ENCODE data around the gene CFAP299.
A peak's percentile ranks its signal among the peaks of the same experiment; 100 is the strongest.
"Not testable (repeated sequence)": the region's sequence is repeated elsewhere in the genome, so short reads cannot be mapped to it uniquely, and the experiment has no call there.

The CFAP299 gene

DNA sequence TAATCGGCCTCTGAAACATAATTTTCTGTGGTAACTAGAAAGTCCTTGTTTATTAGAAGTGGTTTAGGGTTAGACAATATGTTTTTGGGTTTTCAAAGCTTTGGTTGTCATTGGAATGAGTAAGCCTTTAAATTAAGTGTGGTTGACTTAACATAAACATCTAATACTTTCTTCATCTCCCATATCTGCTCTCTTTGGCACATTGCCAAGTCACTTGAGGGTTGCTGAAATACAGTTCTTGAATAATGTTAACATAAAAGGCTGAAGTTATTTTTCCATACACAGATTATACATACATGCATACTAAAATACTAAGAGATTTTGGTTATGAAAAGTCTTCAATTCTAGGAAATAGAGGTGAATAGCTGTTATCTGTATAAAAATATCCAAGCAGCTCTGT is 453.3 kb downstream of the CFAP299 start:
- no peak overlapping the region for H2BK5ac ChIP-seq (ENCODE audit: low read depth, low read length, poor library complexity)

GRCh38 chr4:80790152-80790551 is 454.6 kb downstream of the CFAP299 start:
- H2BK120ac ChIP-seq (ENCODE audit: insufficient read depth, low read length, poor library complexity) = no peak overlapping the region
- H3K9ac ChIP-seq (ENCODE audit: low read length) = no peak overlapping the region
- no peak overlapping the region for H2AFZ ChIP-seq (ENCODE audit: insufficient read depth, low read length, poor library complexity)
- H3K23ac ChIP-seq (ENCODE audit: low read length) = no peak overlapping the region
- H3K27me3 ChIP-seq (ENCODE audit: insufficient read depth, low read length) = no peaks in the 10 kb centered on the region
- H3K4me2 ChIP-seq (ENCODE audit: low read length) = no peak overlapping the region
- no peak overlapping the region for H3K27ac ChIP-seq (ENCODE audit: low read depth, low read length)
- no peak overlapping the region for H3K4ac ChIP-seq (ENCODE audit: low read depth, low read length)
- no peak overlapping the region for H4K8ac ChIP-seq (ENCODE audit: low read depth, low read length)
- H3K4me1 ChIP-seq (ENCODE audit: control insufficient read depth in 1 of 2, insufficient read depth in 2 of 2, low read length in 2 of 2) = no peaks in the 10 kb centered on the region
- H2BK12ac ChIP-seq (ENCODE audit: low read length) = no peak overlapping the region
- H3K14ac ChIP-seq (ENCODE audit: low read length) = no peak overlapping the region
- no peak overlapping the region for H4K91ac ChIP-seq (ENCODE audit: low read depth, low read length)
- H3K18ac ChIP-seq (ENCODE audit: low read length) = no peak overlapping the region
- no CpG with 5 or more reads among the region's 3 CpGs for WGBS (ENCODE audit: extremely low coverage, insufficient coverage, insufficient read length)
- no peaks in the 10 kb centered on the region for H3K79me1 ChIP-seq (ENCODE audit: low read length)
- no peaks in the 10 kb centered on the region for H3K36me3 ChIP-seq (ENCODE audit: control insufficient read depth in 1 of 2, insufficient read depth in 2 of 2, low read length in 2 of 2)
- H3K79me2 ChIP-seq (ENCODE audit: control insufficient read depth, insufficient read depth, low read length, poor library complexity) = no peaks in the 10 kb centered on the region
- H3K9me3 ChIP-seq (ENCODE audit: insufficient read depth, low read depth, low read length) = peaks cover 1% of the 10 kb centered on the region
- no peak overlapping the region for H2AK5ac ChIP-seq (ENCODE audit: low read length)
- no peak overlapping the region for H4K12ac ChIP-seq (ENCODE audit: low read depth, low read length)
- DNase-seq = no peak
- no peak overlapping the region for H2BK5ac ChIP-seq (ENCODE audit: low read depth, low read length, poor library complexity)
- no peak overlapping the region for H3K4me3 ChIP-seq (ENCODE audit: low read depth, low read length)

More for the DNA sequence above, 453.3 kb downstream of the CFAP299 start:
- Histone ChIP-seq H4K91ac (ENCODE audit: low read depth, low read length) (no peak overlapping the region), H3K4me3 (ENCODE audit: low read depth, low read length) (no peak overlapping the region), H3K9me3 (ENCODE audit: insufficient read depth, low read depth, low read length) (no peaks in the 10 kb centered on the region), H3K4me1 (ENCODE audit: control insufficient read depth in 1 of 2, insufficient read depth in 2 of 2, low read length in 2 of 2) (no peaks in the 10 kb centered on the region), H2BK12ac (ENCODE audit: low read length) (no peak overlapping the region), H3K79me2 (ENCODE audit: control insufficient read depth, insufficient read depth, low read length, poor library complexity) (no peaks in the 10 kb centered on the region), H4K12ac (ENCODE audit: low read depth, low read length) (no peak overlapping the region), H3K14ac (ENCODE audit: low read length) (no peak overlapping the region), H3K4me2 (ENCODE audit: low read length) (no peak overlapping the region), H3K18ac (ENCODE audit: low read length) (no peak overlapping the region), H3K36me3 (ENCODE audit: control insufficient read depth in 1 of 2, insufficient read depth in 2 of 2, low read length in 2 of 2) (no peaks in the 10 kb centered on the region), H4K8ac (ENCODE audit: low read depth, low read length) (no peak overlapping the region), H3K79me1 (ENCODE audit: low read length) (no peaks in the 10 kb centered on the region), H2AFZ (ENCODE audit: insufficient read depth, low read length, poor library complexity) (no peak overlapping the region), H3K27ac (ENCODE audit: low read depth, low read length) (no peak overlapping the region), H3K27me3 (ENCODE audit: insufficient read depth, low read length) (no peaks in the 10 kb centered on the region), H3K4ac (ENCODE audit: low read depth, low read length) (no peak overlapping the region), H3K23ac (ENCODE audit: low read length) (no peak overlapping the region), H2BK120ac (ENCODE audit: insufficient read depth, low read length, poor library complexity) (no peak overlapping the region), H3K9ac (ENCODE audit: low read length) (no peak overlapping the region), H2AK5ac (ENCODE audit: low read length) (no peak overlapping the region)
- no peak for DNase-seq
- WGBS (ENCODE audit: extremely low coverage, insufficient coverage, insufficient read length) = no CpG with 5 or more reads among the region's 1 CpG

GRCh38 chr4:80793660-80794059 is 458.1 kb downstream of the CFAP299 start:
- not testable (repeated sequence) for H3K14ac ChIP-seq (ENCODE audit: low read length); H3K79me1 ChIP-seq (ENCODE audit: low read length); H3K23ac ChIP-seq (ENCODE audit: low read length); H3K36me3 ChIP-seq (ENCODE audit: control insufficient read depth in 1 of 2, insufficient read depth in 2 of 2, low read length in 2 of 2); H3K79me2 ChIP-seq (ENCODE audit: control insufficient read depth, insufficient read depth, low read length, poor library complexity); H3K9ac ChIP-seq (ENCODE audit: low read length); H3K4me2 ChIP-seq (ENCODE audit: low read length); H4K8ac ChIP-seq (ENCODE audit: low read depth, low read length); H2AK5ac ChIP-seq (ENCODE audit: low read length); H3K4me1 ChIP-seq (ENCODE audit: control insufficient read depth in 1 of 2, insufficient read depth in 2 of 2, low read length in 2 of 2); H3K4me3 ChIP-seq (ENCODE audit: low read depth, low read length); H3K18ac ChIP-seq (ENCODE audit: low read length); H2BK5ac ChIP-seq (ENCODE audit: low read depth, low read length, poor library complexity); H3K27ac ChIP-seq (ENCODE audit: low read depth, low read length); H2AFZ ChIP-seq (ENCODE audit: insufficient read depth, low read length, poor library complexity); H3K27me3 ChIP-seq (ENCODE audit: insufficient read depth, low read length); H3K4ac ChIP-seq (ENCODE audit: low read depth, low read length); H3K9me3 ChIP-seq (ENCODE audit: insufficient read depth, low read depth, low read length); H2BK12ac ChIP-seq (ENCODE audit: low read length); H4K91ac ChIP-seq (ENCODE audit: low read depth, low read length); H4K12ac ChIP-seq (ENCODE audit: low read depth, low read length); H2BK120ac ChIP-seq (ENCODE audit: insufficient read depth, low read length, poor library complexity)
- peak in 1 of 2 donors; percentile 14 for DNase-seq
- no CpG with 5 or more reads among the region's 1 CpG for WGBS (ENCODE audit: extremely low coverage, insufficient coverage, insufficient read length)

- H2BK12ac ChIP-seq (ENCODE audit: low read length) = no peak overlapping the region
- H2AK5ac ChIP-seq (ENCODE audit: low read length) = no peak overlapping the region
- no peaks in the 10 kb centered on the region for H3K4me1 ChIP-seq (ENCODE audit: control insufficient read depth in 1 of 2, insufficient read depth in 2 of 2, low read length in 2 of 2)
- H4K8ac ChIP-seq (ENCODE audit: low read depth, low read length) = no peak overlapping the region
- H3K4me3 ChIP-seq (ENCODE audit: low read depth, low read length) = no peak overlapping the region
- no peak overlapping the region for H2AFZ ChIP-seq (ENCODE audit: insufficient read depth, low read length, poor library complexity)
- H2BK120ac ChIP-seq (ENCODE audit: insufficient read depth, low read length, poor library complexity) = no peak overlapping the region
- H4K12ac ChIP-seq (ENCODE audit: low read depth, low read length) = no peak overlapping the region
- no peak overlapping the region for H3K4me2 ChIP-seq (ENCODE audit: low read length)
- WGBS (ENCODE audit: extremely low coverage, insufficient coverage, insufficient read length) = no CpG with 5 or more reads among the region's 1 CpG
- DNase-seq = peak; percentile 30 to 70
- no peak overlapping the region for H2BK5ac ChIP-seq (ENCODE audit: low read depth, low read length, poor library complexity)
- H3K79me1 ChIP-seq (ENCODE audit: low read length) = no peaks in the 10 kb centered on the region
- no peak overlapping the region for H3K23ac ChIP-seq (ENCODE audit: low read length)
- no peak overlapping the region for H3K14ac ChIP-seq (ENCODE audit: low read length)
- H3K27ac ChIP-seq (ENCODE audit: low read depth, low read length) = no peak overlapping the region
- no peak overlapping the region for H3K9ac ChIP-seq (ENCODE audit: low read length)
- peaks cover 1% of the 10 kb centered on the region for H3K9me3 ChIP-seq (ENCODE audit: insufficient read depth, low read depth, low read length)
- H3K79me2 ChIP-seq (ENCODE audit: control insufficient read depth, insufficient read depth, low read length, poor library complexity) = no peaks in the 10 kb centered on the region
- H3K27me3 ChIP-seq (ENCODE audit: insufficient read depth, low read length) = no peaks in the 10 kb centered on the region
- H3K18ac ChIP-seq (ENCODE audit: low read length) = no peak overlapping the region
- no peak overlapping the region for H3K4ac ChIP-seq (ENCODE audit: low read depth, low read length)
- no peak overlapping the region for H4K91ac ChIP-seq (ENCODE audit: low read depth, low read length)
- H3K36me3 ChIP-seq (ENCODE audit: control insufficient read depth in 1 of 2, insufficient read depth in 2 of 2, low read length in 2 of 2) = no peaks in the 10 kb centered on the region
Observed at GRCh38 chr4:80798082-80798481, 462.6 kb downstream of the CFAP299 start.
